Mesendoderm (in vitro differentiated cells): ENCODE results near the gene KRTAP5-10.
"Not testable (repeated sequence)": the region's sequence is repeated elsewhere in the genome, so short reads cannot be mapped to it uniquely, and the experiment has no call there.

Experiments
- DNase-seq: peaks from one replicate; pipeline ENCODE4 v3.0.0; 2013
- H2AK5ac ChIP-seq: 2 replicates; pipeline ENCODE4 v1.6.1; 2013; ENCODE audit warnings: low read length, inconsistent platforms
- H2BK120ac ChIP-seq: 2 replicates; pipeline ENCODE4 v1.6.1; 2013; ENCODE audit warnings: low read depth, mild to moderate bottlenecking, low read length, moderate library complexity, mixed read lengths
- H2BK15ac ChIP-seq: replicated peaks from 2 replicates; pipeline ENCODE4 v1.6.1; 2013; ENCODE audit warnings: low read depth, mild to moderate bottlenecking, moderate library complexity
- H2BK5ac ChIP-seq: 2 replicates; pipeline ENCODE4 v1.6.1; 2013; ENCODE audit warnings: low read length, inconsistent platforms
- H3K18ac ChIP-seq: 2 replicates; pipeline ENCODE4 v1.6.1; 2013; ENCODE audit warnings: mild to moderate bottlenecking, low read length, mixed read lengths
- H3K23ac ChIP-seq: one replicate; pipeline ENCODE4 v1.6.1; 2013; ENCODE audit warnings: low read length
- H3K27ac ChIP-seq: 2 replicates; pipeline ENCODE4 v1.5.1; 2013; ENCODE audit warnings: low read depth, mild to moderate bottlenecking, inconsistent platforms, low read length, moderate library complexity
- H3K27me3 ChIP-seq: 2 replicates; pipeline ENCODE4 v1.6.1; 2013; ENCODE audit warnings: low read length, control low read depth, mild to moderate bottlenecking, inconsistent platforms; ENCODE audit not compliant: insufficient read depth, poor library complexity
- H3K36me3 ChIP-seq: 2 replicates; pipeline ENCODE4 v1.6.1; 2013; ENCODE audit warnings: low read length, inconsistent platforms; ENCODE audit not compliant: control insufficient read depth, insufficient read depth
- H3K4ac ChIP-seq: one replicate; pipeline ENCODE4 v1.6.1; 2013; ENCODE audit warnings: low read depth, mild to moderate bottlenecking, low read length, moderate library complexity
- H3K4me1 ChIP-seq: 2 replicates; pipeline ENCODE4 v1.6.1; 2013; ENCODE audit warnings: low read depth, low read length, inconsistent platforms; ENCODE audit not compliant: control insufficient read depth
- H3K4me2 ChIP-seq: 2 replicates; pipeline ENCODE4 v1.6.1; 2013; ENCODE audit warnings: low read length
- H3K4me3 ChIP-seq: 2 replicates; pipeline ENCODE4 v1.5.1; 2013; ENCODE audit warnings: mild to moderate bottlenecking, low read length
- H3K56ac ChIP-seq: one replicate; pipeline ENCODE4 v1.6.1; 2013; ENCODE audit warnings: low read length
- H3K79me1 ChIP-seq: 2 replicates; pipeline ENCODE4 v1.6.1; 2013; ENCODE audit warnings: low read length, inconsistent platforms
- H3K79me2 ChIP-seq: 2 replicates; pipeline ENCODE4 v1.6.1; 2013; ENCODE audit warnings: mild to moderate bottlenecking, low read length; ENCODE audit not compliant: control insufficient read depth, insufficient read depth
- H3K9ac ChIP-seq: 2 replicates; pipeline ENCODE4 v1.6.1; 2013; ENCODE audit warnings: low read length, inconsistent platforms
- H4K5ac ChIP-seq: one replicate; pipeline ENCODE4 v1.6.1; 2013; ENCODE audit warnings: low read length
- H4K8ac ChIP-seq: one replicate; pipeline ENCODE4 v1.6.1; 2013; ENCODE audit warnings: low read depth, mild to moderate bottlenecking, control low read depth, low read length, moderate library complexity
- WGBS: extraction: QIAGEN DNeasy Blood & Tissue Kit; methylation state at CpG from one replicate; pipeline ENCODE4 v1.1.7; 2013; ENCODE audit warnings: low lambda C conversion rate, missing lambda C conversion rate; ENCODE audit not compliant: insufficient coverage; ENCODE audit errors: extremely low coverage; 5-methylcytosine and 5-hydroxymethylcytosine counted together

KRTAP5-10 gene

DNA sequence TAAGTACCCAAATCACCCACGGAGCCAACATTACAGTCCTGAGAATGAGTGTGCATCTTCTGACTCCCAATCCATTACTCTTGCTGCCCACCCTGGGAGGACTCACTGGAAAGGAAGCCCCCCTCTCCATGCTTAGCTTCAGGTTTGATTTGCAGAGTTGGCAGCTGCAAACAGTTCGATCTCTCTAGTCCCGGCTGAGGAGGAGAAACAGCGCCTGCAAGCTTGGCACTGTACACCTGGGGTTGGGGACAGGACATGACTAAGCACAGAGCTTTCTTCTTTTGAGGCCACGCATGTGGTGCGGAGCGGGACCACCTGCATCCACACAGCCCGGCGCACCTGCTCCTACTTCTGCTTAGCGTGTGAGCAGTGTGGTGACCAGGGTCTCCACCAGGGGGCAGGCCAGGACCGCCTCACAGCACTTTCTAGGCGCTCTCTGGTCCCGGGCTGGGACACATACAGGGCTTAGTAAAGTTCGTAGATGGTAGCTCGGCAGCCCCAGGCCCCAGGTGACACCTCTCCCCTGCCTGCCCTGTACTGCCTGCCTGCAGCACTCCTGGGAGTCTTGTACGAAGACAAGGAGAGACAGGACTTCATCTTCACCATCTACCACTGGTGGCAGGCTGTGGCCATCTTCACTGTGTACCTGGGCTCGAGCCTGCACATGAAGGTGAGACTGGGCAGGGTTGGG, 39.6 kb downstream of the KRTAP5-10 start:
- not testable (repeated sequence) for H3K4ac ChIP-seq, H4K5ac ChIP-seq, H3K18ac ChIP-seq, H4K8ac ChIP-seq, H3K36me3 ChIP-seq, H3K4me3 ChIP-seq, H3K27ac ChIP-seq, H3K4me1 ChIP-seq, H3K79me2 ChIP-seq, H2BK15ac ChIP-seq, H2BK120ac ChIP-seq, H3K27me3 ChIP-seq, H3K23ac ChIP-seq, H3K4me2 ChIP-seq, H3K79me1 ChIP-seq, H2BK5ac ChIP-seq, H2AK5ac ChIP-seq
- no CpG with 5 or more reads among the region's 17 CpGs for WGBS
- Histone ChIP-seq H3K9ac (peak overlapping the region; percentile 40), H3K56ac (peak overlapping the region; percentile 56)
- DNase-seq, result peak; percentile 51

DNA sequence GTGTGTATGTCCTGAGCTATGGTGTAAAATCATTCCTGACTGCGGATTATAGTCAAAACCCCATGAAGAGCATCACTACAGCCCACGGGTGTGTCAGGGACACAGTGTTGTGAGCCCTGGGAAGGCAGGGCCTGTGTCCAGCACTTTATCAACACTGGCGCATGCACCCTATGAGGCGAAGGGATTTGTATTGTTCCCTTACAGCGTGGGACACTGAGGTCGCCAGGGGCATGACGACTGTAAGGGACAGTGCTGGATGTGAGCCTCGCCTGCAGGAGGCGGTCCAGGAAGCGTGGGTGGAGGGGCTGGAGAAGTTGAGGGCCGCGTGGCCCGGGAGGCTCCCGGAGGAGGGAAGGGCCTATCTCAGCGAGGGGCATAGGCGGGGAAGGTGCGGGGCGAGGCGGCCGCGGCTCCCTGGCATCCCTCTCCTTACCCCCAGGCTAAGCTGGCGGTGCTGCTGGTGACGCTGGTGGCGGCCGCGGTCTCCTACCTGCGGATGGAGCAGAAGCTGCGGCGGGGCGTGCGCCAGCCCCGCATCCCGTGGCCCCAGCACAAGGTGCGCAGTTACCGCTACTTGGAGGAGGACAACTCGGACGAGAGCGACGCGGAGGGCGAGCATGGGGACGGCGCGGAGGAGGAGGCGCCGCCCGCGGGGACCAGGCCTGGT, 41.6 kb downstream of the KRTAP5-10 start:
- H3K23ac ChIP-seq, H3K27ac ChIP-seq, H4K5ac ChIP-seq, H4K8ac ChIP-seq, H3K4me1 ChIP-seq, H2AK5ac ChIP-seq, H2BK15ac ChIP-seq, H3K79me2 ChIP-seq, H2BK5ac ChIP-seq, H2BK120ac ChIP-seq, H3K27me3 ChIP-seq, H3K36me3 ChIP-seq, H3K79me1 ChIP-seq: not testable (repeated sequence)
- peak overlapping the region; percentile 92 for H3K56ac ChIP-seq
- peak overlapping the region; percentile 85 for H3K9ac ChIP-seq
- H3K4ac ChIP-seq, result peak overlapping the region; percentile 90
- H3K4me3 ChIP-seq, result peak overlapping the region; percentile 43
- WGBS, result no CpG with 5 or more reads among the region's 48 CpGs
- peak overlapping the region; percentile 57 for H3K4me2 ChIP-seq
- DNase-seq, result peak; percentile 58
- H3K18ac ChIP-seq, result peak overlapping the region; percentile 95

DNA sequence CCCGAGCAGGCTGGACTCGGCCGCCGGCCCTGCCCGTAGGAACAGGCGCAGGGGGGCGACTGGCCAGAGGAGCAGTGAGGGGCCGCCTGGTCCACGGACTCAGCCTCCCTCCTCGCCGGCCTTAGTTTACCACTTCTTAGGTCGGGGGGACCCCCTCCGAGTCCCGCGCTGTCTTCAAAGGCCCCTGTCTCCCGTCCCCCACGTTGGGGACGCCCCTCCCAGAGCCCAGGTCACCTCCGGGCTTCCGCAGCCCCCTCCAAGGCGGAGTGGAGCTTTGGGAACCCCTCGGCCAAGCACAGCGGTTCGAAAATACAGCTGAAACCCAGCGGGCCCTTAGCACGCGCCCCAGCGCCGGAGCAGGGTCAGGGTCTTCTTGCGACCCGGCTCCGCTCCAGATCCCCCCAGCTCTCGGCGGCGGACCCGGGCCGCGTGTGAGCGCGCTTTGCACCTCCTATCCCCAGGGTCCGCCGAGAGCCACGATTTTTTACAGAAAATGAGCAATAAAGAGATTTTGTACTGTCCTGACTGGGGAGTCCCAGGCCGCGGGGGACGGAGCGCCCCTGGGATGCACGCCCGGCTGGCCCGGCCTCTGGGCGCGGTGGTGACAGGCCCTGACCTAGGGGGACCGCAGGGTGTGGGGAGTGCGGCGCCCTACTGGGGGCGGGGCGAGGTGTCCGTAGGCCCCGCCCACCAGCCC, 42.3 kb downstream of the KRTAP5-10 start:
- peak overlapping the region; percentile 57 for H3K4me2 ChIP-seq
- H3K23ac ChIP-seq, H3K4me1 ChIP-seq, H3K27ac ChIP-seq, H4K8ac ChIP-seq, H2AK5ac ChIP-seq, H3K79me1 ChIP-seq, H2BK15ac ChIP-seq, H4K5ac ChIP-seq, H3K36me3 ChIP-seq, H3K27me3 ChIP-seq, H2BK120ac ChIP-seq, H2BK5ac ChIP-seq, H3K79me2 ChIP-seq: not testable (repeated sequence)
- H3K9ac ChIP-seq, result peak overlapping the region; percentile 85
- H3K4me3 ChIP-seq, result peak overlapping the region; percentile 43
- peak overlapping the region; percentile 95 for H3K18ac ChIP-seq
- no CpG with 5 or more reads among the region's 59 CpGs for WGBS
- H3K4ac ChIP-seq, result peak overlapping the region; percentile 90
- H3K56ac ChIP-seq, result peak overlapping the region; percentile 92
- peak; percentile 13 for DNase-seq

DNA sequence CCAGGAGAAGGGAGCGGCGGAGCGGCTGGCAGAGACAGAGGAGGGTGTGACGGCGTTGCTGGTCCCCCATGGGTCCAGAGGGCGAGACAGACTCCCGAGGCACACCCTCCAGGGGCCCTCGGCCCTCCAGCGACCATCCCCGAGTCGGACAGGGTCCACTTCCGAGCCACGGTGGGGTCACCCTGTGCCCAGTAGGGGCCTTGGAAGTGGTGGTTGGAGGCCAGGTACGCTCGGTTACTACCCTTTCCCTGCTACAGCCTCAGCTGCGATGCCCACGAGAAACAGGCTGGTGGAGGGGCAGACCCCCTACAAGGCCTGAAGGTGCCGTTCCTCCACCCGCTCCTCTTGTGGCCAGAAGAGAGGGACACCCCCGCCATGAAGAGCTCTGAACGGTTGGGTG, 42.9 kb downstream of the KRTAP5-10 start:
- H3K79me1 ChIP-seq, H4K8ac ChIP-seq, H3K23ac ChIP-seq, H2BK15ac ChIP-seq, H2BK120ac ChIP-seq, H3K4me3 ChIP-seq, H3K36me3 ChIP-seq, H3K18ac ChIP-seq, H3K27ac ChIP-seq, DNase-seq, H2AK5ac ChIP-seq, H3K4me1 ChIP-seq, H3K79me2 ChIP-seq, H4K5ac ChIP-seq, H2BK5ac ChIP-seq, H3K4me2 ChIP-seq, H3K27me3 ChIP-seq, H3K4ac ChIP-seq: not testable (repeated sequence)
- Histone ChIP-seq H3K9ac (peak overlapping the region; percentile 60), H3K56ac (peak overlapping the region; percentile 56)
- no CpG with 5 or more reads among the region's 21 CpGs for WGBS

DNA sequence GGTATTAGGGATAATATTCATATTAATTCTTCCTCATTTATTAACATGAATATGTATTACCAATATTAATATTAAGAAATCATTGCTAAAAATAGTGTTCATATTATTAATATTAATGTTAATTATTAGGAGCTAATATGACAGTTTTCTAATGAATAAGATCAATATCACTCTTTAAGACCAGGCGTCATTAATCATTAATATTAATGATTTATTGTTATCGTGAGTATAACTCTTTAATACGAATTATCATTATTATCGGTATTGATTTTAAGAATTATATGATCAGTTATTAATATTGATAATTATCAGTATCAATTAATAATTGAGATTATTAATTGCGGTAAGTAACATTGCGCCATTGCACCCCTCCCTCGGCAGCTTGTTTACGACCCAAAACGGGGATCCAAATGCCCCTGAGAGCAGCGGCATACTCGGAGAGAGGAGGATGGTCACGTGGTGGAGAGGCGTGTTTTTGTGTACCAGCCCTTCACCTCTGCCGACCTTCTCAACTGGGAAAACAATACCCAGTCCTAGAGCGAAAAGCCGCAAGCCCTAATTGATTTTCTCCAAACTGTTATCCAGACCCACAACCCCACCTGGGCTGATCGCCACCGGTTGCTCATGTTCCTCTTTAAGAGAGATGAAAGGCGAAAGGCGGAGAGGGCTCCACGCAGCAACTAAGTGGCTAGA, 46.0 kb downstream of the KRTAP5-10 start:
- not testable (repeated sequence) for H3K79me1 ChIP-seq, H3K4me3 ChIP-seq, H2BK15ac ChIP-seq, H4K8ac ChIP-seq, DNase-seq, H3K79me2 ChIP-seq, H3K4me1 ChIP-seq, H3K9ac ChIP-seq, H3K4me2 ChIP-seq, H3K27ac ChIP-seq, H3K4ac ChIP-seq, H2AK5ac ChIP-seq, H3K36me3 ChIP-seq, H3K27me3 ChIP-seq, H3K18ac ChIP-seq, H3K56ac ChIP-seq, H3K23ac ChIP-seq, H4K5ac ChIP-seq, H2BK5ac ChIP-seq, H2BK120ac ChIP-seq
- WGBS, result 100% methylated on average over 3 of the region's 21 CpGs
